Measurements from ENCODE around the gene SLC22A2. TPM values are rescaled to one million over a fixed set of nuclear protein-coding genes. Genes with fewer than 3 reads are reported as not detected.
A peak's percentile ranks its signal among the peaks of the same experiment; 100 is the strongest.

The SLC22A2 gene
- total and polyA plus RNA-seq, 2 experiments from 2014 or later: 0.94 to 1.1 TPM

DNA sequence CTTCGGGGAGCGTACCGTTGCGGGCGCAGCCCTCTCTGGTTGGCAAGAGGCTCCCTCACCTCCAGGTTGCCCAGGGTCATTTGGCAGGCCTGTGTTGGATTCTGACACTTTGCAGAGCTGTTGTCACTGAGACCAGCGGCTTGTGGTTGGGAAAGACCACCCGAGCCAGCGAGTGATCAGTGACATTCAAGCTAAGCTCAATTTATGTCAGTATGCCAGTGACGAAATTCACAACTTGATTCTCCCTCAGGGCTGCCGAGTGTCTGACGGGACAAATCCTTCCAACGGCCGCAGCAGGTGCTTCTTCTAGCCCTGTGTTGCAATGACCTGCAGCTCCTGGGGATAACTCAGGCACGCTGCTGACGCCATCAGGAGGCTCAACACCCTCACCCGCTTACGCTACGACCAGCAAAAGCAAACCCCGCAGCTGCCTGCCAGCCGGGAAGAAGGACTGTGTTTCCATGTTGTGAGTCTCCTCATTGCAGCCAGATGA lies 16.9 kb upstream of the SLC22A2 start:
- H3K27me3 ChIP-seq (ENCODE audit: insufficient read depth): no peaks in the 10 kb centered on the region
- H3K4me1 ChIP-seq (ENCODE audit: insufficient read depth): no peaks in the 10 kb centered on the region
- Mint-ChIP-seq H3K4me3 (no peak overlapping the region), H3K9me3 (peaks cover 3% of the 10 kb centered on the region; the same call in 2 of the 3 replicates), H3K36me3 (ENCODE audit: low read depth) (no peaks in the 10 kb centered on the region; the same call in 2 of the 3 replicates), H3K27ac (no peak overlapping the region), H3K27me3 (ENCODE audit: insufficient read depth, low read depth, poor library complexity) (peaks cover 9% of the 10 kb centered on the region), H3K4me1 (peaks cover 24% of the 10 kb centered on the region)
- no peak overlapping the region for H3K27ac ChIP-seq (ENCODE audit: low read depth)
- H3K36me3 ChIP-seq (ENCODE audit: insufficient read depth): no peaks in the 10 kb centered on the region
- DNase-seq (ENCODE audit: low spot score): no peak
- H4K20me1 ChIP-seq (replicated peaks; ENCODE audit: insufficient read depth): no peaks in the 10 kb centered on the region
- no peaks in the 10 kb centered on the region; the same call in 1 of the 2 replicates for H3F3A ChIP-seq (replicated peaks; ENCODE audit: low read depth)
- no peak overlapping the region for H3K4me3 ChIP-seq
- TF ChIP-seq CTCF (conservative IDR thresholded peaks at IDR 0.05; ENCODE audit: low read depth in 2 of 2) (no peak), NANOG (IDR thresholded peaks at IDR 0.05; ENCODE audit: borderline replicate concordance) (no peak), ZNF114 (CRISPR knock-in tag; IDR thresholded peaks at IDR 0.05) (no peak), POLR2AphosphoS5 (IDR thresholded peaks at IDR 0.05; ENCODE audit: low read depth) (no peak), EZH2 (IDR thresholded peaks at IDR 0.05; ENCODE audit: low read depth, unreplicated experiment) (no peak), REST (IDR thresholded peaks at IDR 0.05; ENCODE audit: unreplicated experiment) (no peak), ZNF331 (CRISPR knock-in tag; IDR thresholded peaks at IDR 0.05; ENCODE audit: low read depth) (no peak), JUNB (IDR thresholded peaks at IDR 0.05; ENCODE audit: unreplicated experiment) (no peak), EZH2phosphoT487 (IDR thresholded peaks at IDR 0.05; ENCODE audit: unreplicated experiment) (no peak), STAT1 (IDR thresholded peaks at IDR 0.05; ENCODE audit: unreplicated experiment) (no peak), CREB1 (CRISPR knock-in tag; IDR thresholded peaks at IDR 0.05; ENCODE audit: low read depth) (no peak)
- TF ChIP-seq, protein P1, sequence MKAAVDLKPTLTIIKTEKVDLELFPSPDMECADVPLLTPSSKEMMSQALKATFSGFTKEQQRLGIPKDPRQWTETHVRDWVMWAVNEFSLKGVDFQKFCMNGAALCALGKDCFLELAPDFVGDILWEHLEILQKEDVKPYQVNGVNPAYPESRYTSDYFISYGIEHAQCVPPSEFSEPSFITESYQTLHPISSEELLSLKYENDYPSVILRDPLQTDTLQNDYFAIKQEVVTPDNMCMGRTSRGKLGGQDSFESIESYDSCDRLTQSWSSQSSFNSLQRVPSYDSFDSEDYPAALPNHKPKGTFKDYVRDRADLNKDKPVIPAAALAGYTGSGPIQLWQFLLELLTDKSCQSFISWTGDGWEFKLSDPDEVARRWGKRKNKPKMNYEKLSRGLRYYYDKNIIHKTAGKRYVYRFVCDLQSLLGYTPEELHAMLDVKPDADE (IDR thresholded peaks at IDR 0.05): no peak
- TF ChIP-seq, protein P2, sequence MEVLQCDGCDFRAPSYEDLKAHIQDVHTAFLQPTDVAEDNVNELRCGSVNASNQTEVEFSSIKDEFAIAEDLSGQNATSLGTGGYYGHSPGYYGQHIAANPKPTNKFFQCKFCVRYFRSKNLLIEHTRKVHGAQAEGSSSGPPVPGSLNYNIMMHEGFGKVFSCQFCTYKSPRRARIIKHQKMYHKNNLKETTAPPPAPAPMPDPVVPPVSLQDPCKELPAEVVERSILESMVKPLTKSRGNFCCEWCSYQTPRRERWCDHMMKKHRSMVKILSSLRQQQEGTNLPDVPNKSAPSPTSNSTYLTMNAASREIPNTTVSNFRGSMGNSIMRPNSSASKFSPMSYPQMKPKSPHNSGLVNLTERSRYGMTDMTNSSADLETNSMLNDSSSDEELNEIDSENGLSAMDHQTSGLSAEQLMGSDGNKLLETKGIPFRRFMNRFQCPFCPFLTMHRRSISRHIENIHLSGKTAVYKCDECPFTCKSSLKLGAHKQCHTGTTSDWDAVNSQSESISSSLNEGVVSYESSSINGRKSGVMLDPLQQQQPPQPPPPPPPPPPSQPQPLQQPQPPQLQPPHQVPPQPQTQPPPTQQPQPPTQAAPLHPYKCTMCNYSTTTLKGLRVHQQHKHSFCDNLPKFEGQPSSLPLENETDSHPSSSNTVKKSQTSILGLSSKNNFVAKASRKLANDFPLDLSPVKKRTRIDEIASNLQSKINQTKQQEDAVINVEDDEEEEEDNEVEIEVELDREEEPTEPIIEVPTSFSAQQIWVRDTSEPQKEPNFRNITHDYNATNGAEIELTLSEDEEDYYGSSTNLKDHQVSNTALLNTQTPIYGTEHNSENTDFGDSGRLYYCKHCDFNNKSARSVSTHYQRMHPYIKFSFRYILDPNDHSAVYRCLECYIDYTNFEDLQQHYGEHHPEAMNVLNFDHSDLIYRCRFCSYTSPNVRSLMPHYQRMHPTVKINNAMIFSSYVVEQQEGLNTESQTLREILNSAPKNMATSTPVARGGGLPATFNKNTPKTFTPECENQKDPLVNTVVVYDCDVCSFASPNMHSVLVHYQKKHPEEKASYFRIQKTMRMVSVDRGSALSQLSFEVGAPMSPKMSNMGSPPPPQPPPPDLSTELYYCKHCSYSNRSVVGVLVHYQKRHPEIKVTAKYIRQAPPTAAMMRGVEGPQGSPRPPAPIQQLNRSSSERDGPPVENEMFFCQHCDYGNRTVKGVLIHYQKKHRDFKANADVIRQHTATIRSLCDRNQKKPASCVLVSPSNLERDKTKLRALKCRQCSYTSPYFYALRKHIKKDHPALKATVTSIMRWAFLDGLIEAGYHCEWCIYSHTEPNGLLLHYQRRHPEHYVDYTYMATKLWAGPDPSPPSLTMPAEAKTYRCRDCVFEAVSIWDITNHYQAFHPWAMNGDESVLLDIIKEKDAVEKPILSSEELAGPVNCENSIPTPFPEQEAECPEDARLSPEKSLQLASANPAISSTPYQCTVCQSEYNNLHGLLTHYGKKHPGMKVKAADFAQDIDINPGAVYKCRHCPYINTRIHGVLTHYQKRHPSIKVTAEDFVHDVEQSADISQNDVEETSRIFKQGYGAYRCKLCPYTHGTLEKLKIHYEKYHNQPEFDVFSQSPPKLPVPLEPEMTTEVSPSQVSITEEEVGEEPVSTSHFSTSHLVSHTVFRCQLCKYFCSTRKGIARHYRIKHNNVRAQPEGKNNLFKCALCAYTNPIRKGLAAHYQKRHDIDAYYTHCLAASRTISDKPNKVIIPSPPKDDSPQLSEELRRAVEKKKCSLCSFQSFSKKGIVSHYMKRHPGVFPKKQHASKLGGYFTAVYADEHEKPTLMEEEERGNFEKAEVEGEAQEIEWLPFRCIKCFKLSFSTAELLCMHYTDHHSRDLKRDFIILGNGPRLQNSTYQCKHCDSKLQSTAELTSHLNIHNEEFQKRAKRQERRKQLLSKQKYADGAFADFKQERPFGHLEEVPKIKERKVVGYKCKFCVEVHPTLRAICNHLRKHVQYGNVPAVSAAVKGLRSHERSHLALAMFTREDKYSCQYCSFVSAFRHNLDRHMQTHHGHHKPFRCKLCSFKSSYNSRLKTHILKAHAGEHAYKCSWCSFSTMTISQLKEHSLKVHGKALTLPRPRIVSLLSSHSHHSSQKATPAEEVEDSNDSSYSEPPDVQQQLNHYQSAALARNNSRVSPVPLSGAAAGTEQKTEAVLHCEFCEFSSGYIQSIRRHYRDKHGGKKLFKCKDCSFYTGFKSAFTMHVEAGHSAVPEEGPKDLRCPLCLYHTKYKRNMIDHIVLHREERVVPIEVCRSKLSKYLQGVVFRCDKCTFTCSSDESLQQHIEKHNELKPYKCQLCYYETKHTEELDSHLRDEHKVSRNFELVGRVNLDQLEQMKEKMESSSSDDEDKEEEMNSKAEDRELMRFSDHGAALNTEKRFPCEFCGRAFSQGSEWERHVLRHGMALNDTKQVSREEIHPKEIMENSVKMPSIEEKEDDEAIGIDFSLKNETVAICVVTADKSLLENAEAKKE (CRISPR knock-in tag; IDR thresholded peaks at IDR 0.05): no peak
- H3K79me2 ChIP-seq (replicated peaks; ENCODE audit: insufficient read depth): no peaks in the 10 kb centered on the region
- no peak overlapping the region for H3K4me2 ChIP-seq
- H3K9me2 ChIP-seq (ENCODE audit: insufficient read depth): 0 out of 2 replicates have a peak, but pooled peaks cover 3% of the 10 kb centered on the region
- peak; percentile 42 for ATAC-seq
- peak overlapping the region; percentile 56 for H2AFZ ChIP-seq

Measured in GM23338 (cell line).